GM12873 (cell line): ENCODE measurements around the gene ID1.

ENCODE experiments used
- CTCF ChIP-seq: IDR thresholded peaks from 2 replicates; pipeline ENCODE4 v1.5.1; 2012; ENCODE audit warnings: low read depth, mild to moderate bottlenecking, moderate library complexity, low read length, control low read depth; ENCODE audit not compliant: insufficient read depth; ENCODE audit errors: missing control alignments

Gene ID1

GRCh38 chr20:31602431-31602778 lies 2.7 kb upstream of the ID1 start:
- TF ChIP-seq CTCF = no peak

- TF ChIP-seq CTCF = no peak
These were observed 2.2 kb upstream of the ID1 start for GRCh38 chr20:31602779-31603441.

GRCh38 chr20:31603822-31604566 lies 1.1 kb upstream of the ID1 start:
- TF ChIP-seq CTCF = no peak

GRCh38 chr20:31604567-31605030 lies 490 bp upstream of the ID1 start:
- no peak for TF ChIP-seq CTCF

GRCh38 chr20:31605902-31606803 lies 1.1 kb downstream of the ID1 start:
- no peak for TF ChIP-seq CTCF

- TF ChIP-seq CTCF = no peak
These were observed 1.9 kb downstream of the ID1 start for GRCh38 chr20:31606804-31607639.
